Lower lobe of right lung (tissue), 2 donors: ENCODE results near the gene YEATS2. TPM values are rescaled to one million over a fixed set of nuclear protein-coding genes. Genes with fewer than 3 reads are reported as not detected.

ENCODE experiments used
- ATAC-seq, 2 donors: fragments of 200-7000 bp; cut with Tn5 transposase; one replicate each; pipeline ENCODE4 v1.9.1; 2020 to 2022; ENCODE audit warnings: mild to moderate bottlenecking in 2 of 2, moderate library complexity in 2 of 2
- DNase-seq: peaks from one replicate; pipeline ENCODE4 v3.0.0-alpha.2; 2020
- H3K27ac ChIP-seq: fragments of 200-600 bp; one replicate; pipeline ENCODE4 v1.8.0; 2022
- H3K27me3 ChIP-seq: fragments of 200-600 bp; one replicate; pipeline ENCODE4 v1.8.0; 2022; ENCODE audit warnings: low read depth
- H3K36me3 ChIP-seq: fragments of 200-600 bp; one replicate; pipeline ENCODE4 v1.8.0; 2022; ENCODE audit warnings: mild to moderate bottlenecking
- H3K4me1 ChIP-seq: fragments of 200-600 bp; one replicate; pipeline ENCODE4 v1.8.0; 2022
- H3K4me3 ChIP-seq: fragments of 200-600 bp; one replicate; pipeline ENCODE4 v1.8.0; 2022; ENCODE audit warnings: mild to moderate bottlenecking
- H3K9me3 ChIP-seq: fragments of 200-600 bp; one replicate; pipeline ENCODE4 v1.8.0; 2022
- CTCF ChIP-seq: fragments of 200-600 bp; IDR thresholded peaks from one replicate; pipeline ENCODE4 v1.8.0; 2022; ENCODE audit warnings: antibody characterized with exemption, mild to moderate bottlenecking
- intact Hi-C: fragments of 100-400 bp; cut with DNase I; formaldehyde crosslinking; loops from one replicate; pipeline ENCODE4 v1.11.0; 2022
- total RNA-seq: library from RNA; stranded (reverse); fragmentation: NEBNext Ultra II Directional; extraction: Animal tissue kit (Norgen Biotek cat#: 25700); gene quantifications from one replicate; pipeline ENCODE4 v1.2.1, GENCODE V29; 2021
- donor health status: DM: no; HTN: yes; CAD: no; lungs with severe emphysema.

Gene YEATS2
- total RNA-seq, 1 donor from 2014 or later = 29.0 TPM

GRCh38 chr3:183845090-183845489 lies 147.5 kb downstream of the YEATS2 start:
- ATAC-seq (no peak), DNase-seq (no peak)
- H3K27me3 ChIP-seq = no peaks in the 10 kb centered on the region
- no peaks in the 10 kb centered on the region for H3K9me3 ChIP-seq
- no peak for TF ChIP-seq CTCF
- H3K4me1 ChIP-seq = no peaks in the 10 kb centered on the region
- H3K27ac ChIP-seq = no peak overlapping the region
- H3K36me3 ChIP-seq = peaks cover 96% of the 10 kb centered on the region
- intact Hi-C loops = no loop called here
- H3K4me3 ChIP-seq = no peak overlapping the region

DNA sequence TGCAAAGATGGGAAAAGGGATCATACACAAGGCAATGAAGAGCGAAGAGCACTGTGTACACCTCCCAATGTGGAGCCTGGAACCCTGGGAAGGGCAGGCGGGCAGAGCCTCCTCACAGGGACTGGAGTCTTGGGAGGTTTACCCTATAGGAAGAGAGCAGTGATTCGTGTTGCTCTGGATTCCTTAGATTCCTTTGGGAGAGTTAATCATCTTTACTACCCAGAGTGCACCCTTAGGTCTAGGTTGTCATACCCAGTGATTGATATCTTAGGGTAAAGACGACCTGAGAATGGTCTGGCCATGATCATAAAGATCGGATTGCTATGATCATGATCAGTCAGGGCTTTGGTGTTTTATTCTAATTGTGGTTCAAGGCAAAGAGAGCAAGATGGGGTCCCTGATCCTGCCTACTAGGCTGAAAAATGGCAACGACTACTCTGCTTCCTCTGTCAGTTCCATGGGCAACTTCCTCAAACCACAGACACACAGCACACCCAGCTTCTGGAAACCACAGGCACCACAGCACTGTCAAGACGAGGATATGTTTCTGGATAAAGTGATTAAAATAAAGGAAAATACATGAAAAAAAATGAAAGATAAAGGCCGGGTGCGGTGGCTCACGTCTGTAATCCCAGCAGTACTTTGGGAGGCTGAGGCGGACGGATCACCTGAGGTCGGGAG lies 148.2 kb downstream of the YEATS2 start:
- Histone ChIP-seq H3K4me3 (no peak overlapping the region), H3K27ac (no peak overlapping the region), H3K4me1 (no peaks in the 10 kb centered on the region), H3K9me3 (no peaks in the 10 kb centered on the region), H3K36me3 (peaks cover 93% of the 10 kb centered on the region), H3K27me3 (no peaks in the 10 kb centered on the region)
- ATAC-seq = no peak
- DNase-seq = no peak
- intact Hi-C loops = no loop called here
- TF ChIP-seq CTCF = no peak

- intact Hi-C loops = no loop called here
- no peaks in the 10 kb centered on the region for H3K4me1 ChIP-seq
- DNase-seq (no peak), ATAC-seq (no peak)
- peaks cover 71% of the 10 kb centered on the region for H3K36me3 ChIP-seq
- H3K4me3 ChIP-seq = no peak overlapping the region
- H3K9me3 ChIP-seq = no peaks in the 10 kb centered on the region
- H3K27ac ChIP-seq = no peak overlapping the region
- H3K27me3 ChIP-seq = no peaks in the 10 kb centered on the region
- TF ChIP-seq CTCF = no peak
Measured at GRCh38 chr3:183854318-183855035, 156.9 kb downstream of the YEATS2 start.

DNA sequence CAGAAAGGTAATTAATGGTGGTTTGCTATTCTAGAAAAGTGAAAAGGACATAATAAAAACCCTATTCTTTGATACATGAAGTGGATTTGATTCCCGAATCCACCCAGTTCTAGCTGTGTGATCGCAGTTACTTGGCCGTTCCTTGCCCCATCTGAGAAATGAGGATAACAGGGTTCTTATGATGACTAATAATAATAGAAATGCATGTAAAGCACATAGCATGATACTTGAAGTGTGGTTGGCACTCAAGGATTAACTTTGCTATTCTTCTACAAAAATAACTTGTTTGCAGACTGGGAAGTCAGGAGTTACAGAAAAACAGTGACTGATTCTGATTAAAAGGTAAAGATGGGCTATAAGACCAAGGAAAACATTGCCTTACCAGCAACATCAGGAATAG lies 160.3 kb downstream of the YEATS2 start:
- no peak for DNase-seq
- Histone ChIP-seq H3K4me3 (no peak overlapping the region), H3K27ac (no peak overlapping the region), H3K36me3 (peaks cover 82% of the 10 kb centered on the region), H3K27me3 (no peaks in the 10 kb centered on the region), H3K4me1 (no peaks in the 10 kb centered on the region), H3K9me3 (no peaks in the 10 kb centered on the region)
- intact Hi-C loops = no loop called here
- ATAC-seq = no peak
- TF ChIP-seq CTCF = no peak

Other genes starting within 250 kb of the YEATS2 start
- gene KLHL6, start 142.1 kb upstream of the YEATS2 start, total RNA-seq = 36.7 TPM
- 93.9 TPM for gene KLHL24, start 62.2 kb upstream of the YEATS2 start, total RNA-seq
- gene MAP6D1, start 127.8 kb downstream of the YEATS2 start, total RNA-seq = 1.9 TPM
- gene PARL, start 187.1 kb downstream of the YEATS2 start, total RNA-seq = 41.8 TPM